HG03064 (cell line): ENCODE measurements around the gene ROGDI.
"Not testable (repeated sequence)": the region's sequence is repeated elsewhere in the genome, so short reads cannot be mapped to it uniquely, and the experiment has no call there.

ENCODE experiments used
- ATAC-seq: cut with Tn5 transposase; IDR thresholded peaks from one replicate; pipeline ENCODE4 v1.9.1; 2021; ENCODE audit warnings: low read depth; ENCODE audit not compliant: unreplicated experiment

The ROGDI gene

GRCh38 chr16:4795181-4795827 lies 7.1 kb downstream of the ROGDI start, which contains the start of gene SMIM22:
TSS of gene SMIM22 (plus strand) at chr16:4795369. CDS start at chr16:4795735, 366 bp downstream.
- no peak for ATAC-seq

GRCh38 chr16:4792951-4793513 lies 9.4 kb downstream of the ROGDI start:
- no peak for ATAC-seq

GRCh38 chr16:4790871-4791270 lies 11.6 kb downstream of the ROGDI start:
- ATAC-seq, result no peak

GRCh38 chr16:4790261-4790660 lies 12.2 kb downstream of the ROGDI start:
- no peak for ATAC-seq

DNA sequence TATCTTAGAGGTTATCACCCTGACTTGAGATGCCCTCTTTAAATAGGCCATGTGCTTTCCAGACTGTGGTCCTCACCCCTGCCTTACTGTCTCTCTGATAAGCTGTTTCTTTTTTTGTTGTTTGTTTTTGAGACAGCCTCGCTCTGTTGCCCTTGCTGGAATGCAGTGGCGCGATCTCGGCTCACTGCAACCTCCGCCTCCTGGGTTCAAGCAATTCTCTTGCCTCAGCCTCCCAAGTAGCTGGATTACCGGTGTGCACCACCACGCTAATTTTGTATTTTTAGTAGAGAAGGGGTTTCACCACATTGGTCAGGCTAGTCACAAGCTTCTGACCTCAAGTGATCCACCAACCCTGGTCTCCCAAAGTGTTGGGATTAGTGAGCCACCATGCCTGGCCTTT lies 13.5 kb downstream of the ROGDI start:
- ATAC-seq, result no peak

DNA sequence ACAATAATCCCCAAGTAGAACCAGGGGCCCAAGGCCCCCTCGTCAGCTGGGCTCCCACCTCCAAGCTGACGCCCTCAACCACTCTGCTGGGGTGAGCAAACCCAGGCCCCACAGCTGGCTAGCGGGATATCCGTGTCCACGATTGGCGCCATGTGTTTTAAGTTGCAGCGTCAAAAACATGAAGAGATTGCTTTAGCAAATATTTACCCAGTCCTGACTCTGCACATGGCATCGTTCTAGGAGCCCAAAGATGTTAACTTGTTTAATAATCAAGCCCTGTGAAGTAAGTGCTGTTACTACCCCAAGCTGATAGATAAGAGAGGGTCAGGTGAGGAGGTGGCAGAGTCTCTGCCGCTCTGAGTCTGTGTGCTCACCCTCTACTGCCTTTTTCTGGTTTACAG lies 13.9 kb downstream of the ROGDI start:
- ATAC-seq, result no peak

- no peak for ATAC-seq
Observed at GRCh38 chr16:4787627-4788482, 14.6 kb downstream of the ROGDI start, which contains the start of gene SEPTIN12. TSS of gene SEPTIN12 (minus strand) at chr16:4788345. CDS start at chr16:4787645, 700 bp downstream.

GRCh38 chr16:4787068-4787467 lies 15.4 kb downstream of the ROGDI start:
- no peak for ATAC-seq

DNA sequence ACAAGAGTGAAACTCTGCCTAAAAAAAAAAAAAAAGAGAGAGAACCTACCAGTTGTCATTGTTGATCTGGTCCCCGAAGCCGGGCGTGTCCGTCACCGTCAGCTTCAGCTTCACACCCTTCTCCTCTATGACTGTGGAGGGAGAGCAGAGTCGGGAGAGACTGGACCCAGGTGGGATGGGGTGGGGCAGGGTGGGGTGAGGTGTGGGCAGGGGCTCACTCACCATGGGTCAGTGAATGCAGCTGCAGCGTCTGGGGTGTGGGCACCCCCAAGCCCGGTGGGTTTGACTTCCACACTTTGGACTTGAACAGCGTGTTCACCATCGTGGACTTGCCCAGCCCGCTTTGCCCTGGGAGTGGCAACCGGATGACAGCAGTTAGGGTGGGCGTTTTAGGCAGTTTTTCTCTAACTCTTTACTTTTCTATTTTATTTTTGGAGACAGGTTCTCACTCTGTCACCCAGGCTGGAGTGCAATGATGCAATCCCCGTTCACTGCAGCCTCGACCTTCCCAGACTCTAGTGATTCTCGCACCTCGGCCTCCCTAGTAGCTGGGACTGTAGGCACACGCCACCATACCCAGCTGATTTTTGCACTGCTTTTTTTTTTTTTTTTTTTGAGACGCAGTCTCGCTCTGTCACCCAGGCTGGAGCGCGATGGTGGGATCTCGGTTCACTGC lies 16.5 kb downstream of the ROGDI start:
- ATAC-seq, result no peak

DNA sequence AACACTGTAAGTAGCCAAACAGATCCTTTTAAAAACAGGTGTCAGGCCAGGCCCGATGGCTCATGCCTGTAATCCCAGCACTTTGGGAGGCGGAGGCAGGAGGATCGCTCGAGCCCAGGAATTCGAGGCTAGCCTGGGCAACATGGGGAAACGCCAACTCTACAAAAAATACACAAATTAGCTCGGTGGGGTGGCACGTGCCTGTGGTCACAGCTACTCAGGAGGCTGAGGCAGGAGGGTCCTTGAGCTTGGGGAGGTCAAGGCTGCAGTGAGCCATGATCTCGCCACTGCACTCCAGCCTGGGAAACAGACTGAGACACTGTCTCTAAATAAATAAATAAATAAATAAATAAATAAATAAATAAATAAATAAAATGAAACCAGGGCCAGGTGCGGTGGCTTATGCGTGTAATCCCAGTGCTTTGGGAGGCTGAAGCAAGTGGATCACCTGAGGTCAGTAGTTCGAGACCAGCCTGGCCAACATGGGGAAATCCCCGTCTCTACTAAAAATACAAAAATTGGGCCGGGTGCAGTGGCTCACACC lies 17.9 kb downstream of the ROGDI start:
- ATAC-seq, result not testable (repeated sequence)

- ATAC-seq, result no peak
Observed at GRCh38 chr16:4783951-4784336, 18.5 kb downstream of the ROGDI start.

DNA sequence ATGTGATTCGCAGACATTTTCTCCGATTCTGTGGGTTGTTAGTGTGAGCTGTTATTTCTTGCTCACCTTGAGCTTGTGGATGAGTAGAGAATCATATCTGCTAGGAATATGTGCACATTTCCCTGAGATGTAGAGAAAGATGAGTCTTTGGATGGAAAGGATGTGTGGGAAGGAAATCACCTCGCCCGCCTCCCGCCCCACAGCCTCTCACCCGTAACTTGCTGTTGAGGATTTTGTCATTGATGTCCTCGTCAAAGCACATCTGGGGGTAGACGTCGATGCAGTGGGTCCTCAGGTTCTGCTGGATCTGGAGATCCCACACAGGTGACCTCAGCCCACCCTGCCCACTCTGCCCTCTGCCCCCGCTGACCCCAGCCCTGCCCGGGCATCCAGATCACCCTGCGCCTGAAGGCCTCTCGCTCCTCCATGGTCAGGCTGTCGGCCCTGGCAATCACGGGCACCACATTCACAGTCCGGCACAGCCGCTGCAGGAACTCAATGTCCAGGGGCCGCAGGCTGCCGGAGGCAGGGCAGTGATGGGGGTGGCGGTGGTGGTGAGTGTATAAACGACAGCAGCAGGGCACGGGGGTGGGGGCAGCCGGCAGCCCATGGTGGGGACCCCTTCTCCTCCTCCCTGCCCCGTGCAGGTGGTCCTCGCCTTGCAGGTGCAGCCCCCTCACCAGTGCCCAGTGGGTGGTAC lies 19.0 kb downstream of the ROGDI start:
- no peak for ATAC-seq

- no peak for ATAC-seq
Observed at GRCh38 chr16:4780235-4780634, 22.2 kb downstream of the ROGDI start.

GRCh38 chr16:4778050-4778392 lies 24.4 kb downstream of the ROGDI start:
- ATAC-seq, result no peak

DNA sequence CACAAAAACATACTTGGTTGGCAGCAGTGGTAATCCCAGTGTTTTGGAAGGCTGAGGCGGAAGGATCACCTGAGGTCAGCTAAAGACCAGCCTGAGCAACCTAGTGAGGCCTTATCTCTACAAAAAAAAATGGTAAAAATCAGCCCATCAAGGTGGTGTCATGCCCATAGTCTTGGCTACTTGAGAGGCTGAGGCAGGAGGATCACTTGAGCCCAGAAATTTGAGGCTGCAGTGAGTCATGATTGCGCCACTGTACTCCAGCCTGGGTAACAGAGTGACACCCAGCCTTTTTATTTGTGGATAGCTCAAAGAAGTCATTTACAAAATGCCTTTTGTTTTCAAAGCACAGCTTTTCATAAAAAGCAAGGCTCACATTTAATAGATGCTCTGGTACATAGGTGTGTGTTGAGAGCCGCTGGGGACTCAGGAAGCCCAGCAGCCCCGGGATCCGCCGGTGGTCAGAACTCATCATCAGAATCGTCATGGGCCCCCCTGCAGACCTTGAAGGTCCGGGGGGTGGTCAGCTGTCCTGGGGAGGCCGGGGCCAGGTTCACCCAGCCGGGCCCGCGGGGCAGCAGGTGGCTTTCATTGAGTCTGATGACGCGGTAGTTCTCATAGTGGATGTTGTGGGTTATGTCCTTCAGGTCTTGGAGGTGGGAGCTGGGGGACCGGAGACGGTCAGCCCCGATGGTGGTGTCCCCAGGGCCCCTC lies 24.9 kb downstream of the ROGDI start:
- ATAC-seq, result no peak

GRCh38 chr16:4776141-4776705 lies 26.2 kb downstream of the ROGDI start:
- no peak for ATAC-seq

- no peak for ATAC-seq
Observed at GRCh38 chr16:4775005-4775404, 27.4 kb downstream of the ROGDI start.

GRCh38 chr16:4772351-4772750 lies 30.1 kb downstream of the ROGDI start:
- ATAC-seq, result no peak

DNA sequence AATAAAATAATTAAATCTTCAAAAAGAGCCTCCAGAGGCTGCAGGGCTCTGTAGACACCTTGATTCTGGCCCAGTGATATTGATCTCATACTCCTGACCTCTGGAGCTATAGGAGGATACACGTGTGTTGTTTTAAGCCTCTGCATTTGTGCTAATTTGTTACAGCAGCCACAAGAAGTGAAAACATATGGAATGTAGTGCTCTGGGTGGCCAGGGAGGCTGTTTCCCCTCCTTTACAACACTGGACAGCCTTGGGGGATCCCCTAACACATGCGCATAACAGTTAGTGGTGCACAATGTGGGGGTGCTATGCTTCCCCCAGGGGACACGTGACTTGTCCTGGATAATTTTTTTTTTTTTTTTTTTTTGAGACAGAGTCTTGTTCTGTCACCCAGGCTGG lies 30.8 kb downstream of the ROGDI start:
- no peak for ATAC-seq
